Body of pancreas (tissue), 4 donors: ENCODE results near the gene RNF187. TPM values are rescaled to one million over a fixed set of nuclear protein-coding genes. Genes with fewer than 3 reads are reported as not detected.

Experiments
- ATAC-seq: fragments of 150-250 bp; one replicate; pipeline ENCODE4 v1.9.1; 2016
- DNase-seq, 4 donors: peaks; one replicate each; pipeline ENCODE4 v3.0.0-alpha.2; 2019
- H3K27ac ChIP-seq, 4 donors: fragments of 200-600 bp; sonication (generic); 1 replicate in 3 of 4; 2 replicates in 1 of 4; pipeline versions ENCODE4 v1.5.1 to v1.6.1; 2016 to 2019; ENCODE audit warnings: mild to moderate bottlenecking in 1 of 4, mixed read lengths in 1 of 4, moderate library complexity in 1 of 4
- H3K27me3 ChIP-seq, 2 donors: fragments of 200-600 bp; sonication (generic); one replicate each; pipeline ENCODE4 v1.6.0; 2016; ENCODE audit warnings: mild to moderate bottlenecking in 1 of 2
- H3K36me3 ChIP-seq, 2 donors: fragments of 200-600 bp; sonication (generic); replicated peaks in 1 of 2; 2 replicates each; pipeline ENCODE4 v1.5.1; 2016; ENCODE audit warnings: low read depth in 2 of 2; ENCODE audit not compliant: insufficient read depth in 1 of 2
- H3K4me1 ChIP-seq: fragments of 200-600 bp; sonication (generic); one replicate; pipeline ENCODE4 v1.6.0; 2016
- H3K4me3 ChIP-seq, 2 donors: fragments of 200-600 bp; sonication (generic); 1 replicate in 1 of 2; 2 replicates in 1 of 2; pipeline ENCODE4 v1.5.1; 2016 to 2019
- H3K9me3 ChIP-seq, 3 donors: fragments of 200-600 bp; sonication (generic); 1 replicate in 2 of 3; 2 replicates in 1 of 3; pipeline ENCODE4 v1.5.1; 2016
- POLR2A ChIP-seq, 3 donors: fragments of 450-650 bp; IDR thresholded peaks; one replicate each; pipeline ENCODE4 v1.6.1; 2016; ENCODE audit warnings: antibody characterized with exemption in 3 of 3, mild to moderate bottlenecking in 2 of 3
- WGBS, 2 donors: methylation state at CpG; one replicate each; pipeline ENCODE4 v1.1.5; 2017; 5-methylcytosine and 5-hydroxymethylcytosine counted together
- intact Hi-C: fragments of 100-400 bp; cut with DNase I; formaldehyde crosslinking; loops from one replicate; pipeline ENCODE4 v1.15.1; 2023
- total RNA-seq, 2 donors: library from RNA; depleted of rRNA; stranded (reverse); fragments of >200 nt; gene quantifications; one replicate each; pipeline ENCODE4 v1.1.0, GENCODE V29; 2016
- TF ChIP-seq, protein P1 (sequence below), 7 experiments: fragments of 450-650 bp in 4 of 7; fragments of 200-600 bp in 3 of 7; sonication (generic) in 3 of 7; IDR thresholded peaks; one replicate each; pipeline ENCODE4 v1.5.1; 2016 to 2019; ENCODE audit warnings: antibody characterized with exemption in 7 of 7

The RNF187 gene
- total RNA-seq, 2 donors from 2014 or later, result 20.0 to 35.9 TPM

DNA sequence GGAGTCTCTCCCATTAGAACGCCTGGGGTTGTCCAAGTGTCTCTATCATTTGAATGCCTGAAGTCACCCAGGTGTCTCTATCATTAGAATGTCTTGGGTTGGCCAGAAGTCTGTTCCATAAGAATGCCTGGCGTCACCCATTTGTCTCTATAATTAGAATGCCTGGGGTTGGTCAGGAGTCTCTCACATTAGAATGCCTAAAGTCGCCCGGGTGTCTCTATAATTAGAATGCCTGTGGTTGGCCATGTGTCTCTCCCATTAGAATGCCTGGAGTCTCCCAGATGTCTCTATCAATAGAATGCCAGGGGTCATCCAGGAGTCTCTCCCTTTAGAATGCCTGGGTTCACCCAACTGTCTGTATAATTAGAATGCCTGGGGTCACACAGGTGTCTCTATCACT is 54.5 kb downstream of the RNF187 start:
- DNase-seq (no peak), ATAC-seq (no peak)
- H3K9me3 ChIP-seq, result no peaks in the 10 kb centered on the region
- TF ChIP-seq, protein P1, sequence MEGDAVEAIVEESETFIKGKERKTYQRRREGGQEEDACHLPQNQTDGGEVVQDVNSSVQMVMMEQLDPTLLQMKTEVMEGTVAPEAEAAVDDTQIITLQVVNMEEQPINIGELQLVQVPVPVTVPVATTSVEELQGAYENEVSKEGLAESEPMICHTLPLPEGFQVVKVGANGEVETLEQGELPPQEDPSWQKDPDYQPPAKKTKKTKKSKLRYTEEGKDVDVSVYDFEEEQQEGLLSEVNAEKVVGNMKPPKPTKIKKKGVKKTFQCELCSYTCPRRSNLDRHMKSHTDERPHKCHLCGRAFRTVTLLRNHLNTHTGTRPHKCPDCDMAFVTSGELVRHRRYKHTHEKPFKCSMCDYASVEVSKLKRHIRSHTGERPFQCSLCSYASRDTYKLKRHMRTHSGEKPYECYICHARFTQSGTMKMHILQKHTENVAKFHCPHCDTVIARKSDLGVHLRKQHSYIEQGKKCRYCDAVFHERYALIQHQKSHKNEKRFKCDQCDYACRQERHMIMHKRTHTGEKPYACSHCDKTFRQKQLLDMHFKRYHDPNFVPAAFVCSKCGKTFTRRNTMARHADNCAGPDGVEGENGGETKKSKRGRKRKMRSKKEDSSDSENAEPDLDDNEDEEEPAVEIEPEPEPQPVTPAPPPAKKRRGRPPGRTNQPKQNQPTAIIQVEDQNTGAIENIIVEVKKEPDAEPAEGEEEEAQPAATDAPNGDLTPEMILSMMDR (IDR thresholded peaks at IDR 0.05), result no peak
- no peak for TF ChIP-seq POLR2A (IDR thresholded peaks at IDR 0.05)
- 51 to 58% methylated on average over 4 of the region's 4 CpGs for WGBS, 2 donors
- intact Hi-C loops, result no loop called here
- no peak overlapping the region for H3K27ac ChIP-seq
- no peaks in the 10 kb centered on the region for H3K27me3 ChIP-seq
- no peaks in the 10 kb centered on the region for H3K4me1 ChIP-seq
- no peak overlapping the region for H3K4me3 ChIP-seq
- no peaks in the 10 kb centered on the region for H3K36me3 ChIP-seq

DNA sequence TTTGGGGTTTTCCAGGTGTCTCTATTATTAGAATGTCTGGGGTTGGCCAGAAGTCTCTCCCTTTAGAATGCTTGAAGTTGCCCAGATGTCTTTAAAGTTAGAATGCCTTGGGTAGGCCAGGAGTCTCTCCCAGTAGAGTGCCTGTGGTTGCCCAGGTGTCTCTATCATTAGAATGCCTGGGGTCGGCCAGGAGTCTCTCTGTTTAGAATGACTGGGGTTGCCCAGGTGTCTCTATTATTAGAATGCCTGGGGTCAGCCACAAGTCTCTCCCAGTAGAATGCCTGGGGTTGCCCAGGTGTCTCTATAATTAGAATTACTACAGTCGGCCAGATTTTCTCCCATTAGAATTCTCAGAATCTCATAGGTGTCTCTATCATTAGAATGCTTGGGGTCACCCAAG is 55.2 kb downstream of the RNF187 start:
- ATAC-seq (no peak), DNase-seq (no peak)
- Histone ChIP-seq H3K4me1 (no peaks in the 10 kb centered on the region), H3K9me3 (no peaks in the 10 kb centered on the region), H3K36me3 (no peaks in the 10 kb centered on the region), H3K27ac (no peak overlapping the region), H3K4me3 (no peak overlapping the region), H3K27me3 (no peaks in the 10 kb centered on the region)
- TF ChIP-seq, protein P1 (IDR thresholded peaks at IDR 0.05), result no peak
- no peak for TF ChIP-seq POLR2A (IDR thresholded peaks at IDR 0.05)
- intact Hi-C loops, result no loop called here
- WGBS, 2 donors, result 47 to 50% methylated on average over 1 to 2 of the region's 2 CpGs

DNA sequence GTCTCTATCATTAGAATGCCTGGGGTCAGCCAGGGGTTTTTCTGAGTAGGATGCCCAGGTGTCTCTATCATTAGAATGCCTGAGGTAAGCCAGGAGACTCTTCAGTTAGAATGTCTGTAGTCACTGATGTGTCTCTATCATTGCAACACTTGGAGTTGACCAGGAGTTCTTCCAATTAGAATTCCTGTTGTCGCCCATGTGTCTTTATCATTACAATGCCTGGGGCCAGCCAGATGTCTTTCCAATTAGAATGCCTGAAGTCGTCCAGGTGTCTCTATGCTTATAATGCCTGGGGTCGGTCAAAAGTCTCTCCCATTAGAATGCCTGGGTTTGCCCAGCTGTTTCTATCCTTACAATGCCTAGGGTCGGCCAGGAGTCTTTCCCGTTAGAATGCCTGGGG is 55.8 kb downstream of the RNF187 start:
- 38 to 48% methylated on average over 5 of the region's 5 CpGs for WGBS, 2 donors

GRCh38 chr1:228543396-228543795 is 56.2 kb downstream of the RNF187 start:
- 64 to 68% methylated on average over 2 to 3 of the region's 3 CpGs for WGBS, 2 donors
- ATAC-seq (no peak), DNase-seq (no peak)
- H3K4me1 ChIP-seq, result no peaks in the 10 kb centered on the region
- H3K4me3 ChIP-seq, result no peak overlapping the region
- no peak overlapping the region for H3K27ac ChIP-seq
- H3K9me3 ChIP-seq, result no peaks in the 10 kb centered on the region
- H3K27me3 ChIP-seq, result no peaks in the 10 kb centered on the region
- intact Hi-C loops, result no loop called here
- H3K36me3 ChIP-seq, result no peaks in the 10 kb centered on the region
- no peak for TF ChIP-seq POLR2A (IDR thresholded peaks at IDR 0.05)
- TF ChIP-seq, protein P1 (IDR thresholded peaks at IDR 0.05), result no peak

More for the DNA sequence above, 55.8 kb downstream of the RNF187 start:
- no peak overlapping the region for H3K27ac ChIP-seq
- no peak overlapping the region for H3K4me3 ChIP-seq
- no peaks in the 10 kb centered on the region for H3K36me3 ChIP-seq
- no peaks in the 10 kb centered on the region for H3K9me3 ChIP-seq
- intact Hi-C loops, result no loop called here
- TF ChIP-seq, protein P1 (IDR thresholded peaks at IDR 0.05), result no peak
- TF ChIP-seq POLR2A (IDR thresholded peaks at IDR 0.05), result no peak
- DNase-seq (no peak), ATAC-seq (no peak)
- H3K4me1 ChIP-seq, result no peaks in the 10 kb centered on the region
- H3K27me3 ChIP-seq, result no peaks in the 10 kb centered on the region

- intact Hi-C loops, result no loop called here
Measured at GRCh38 chr1:228544021-228544850, 57.1 kb downstream of the RNF187 start.

More at GRCh38 chr1:228544021-228544850, 57.1 kb downstream of the RNF187 start:
- no peaks in the 10 kb centered on the region for H3K9me3 ChIP-seq
- no peak for DNase-seq
- no peaks in the 10 kb centered on the region for H3K36me3 ChIP-seq
- H3K27ac ChIP-seq, result no peak overlapping the region
- no peak overlapping the region for H3K4me3 ChIP-seq
- H3K27me3 ChIP-seq, result no peaks in the 10 kb centered on the region
- ATAC-seq, result no peak
- WGBS, 2 donors, result 47 to 48% methylated on average over 7 of the region's 7 CpGs
- no peaks in the 10 kb centered on the region for H3K4me1 ChIP-seq
- TF ChIP-seq, protein P1 (IDR thresholded peaks at IDR 0.05), result no peak
- no peak for TF ChIP-seq POLR2A (IDR thresholded peaks at IDR 0.05)
